Cardiac muscle cell (in vitro differentiated cells and primary cell): ENCODE measurements around the gene LRP3. TPM values are rescaled to one million over a fixed set of nuclear protein-coding genes. Genes with fewer than 3 reads are reported as not detected.
"Not testable (repeated sequence)": the region's sequence is repeated elsewhere in the genome, so short reads cannot be mapped to it uniquely, and the experiment has no call there.

Source experiments
- DNase-seq, 2 donors: peaks; one replicate each; pipeline versions ENCODE4 v3.0.0 to v3.0.0-alpha.2; 2010 to 2017; ENCODE audit warnings: low read depth in 1 of 2, low spot score in 1 of 2
- H3K27ac ChIP-seq: fragments of 200-600 bp; sonication (generic); 2 replicates; pipeline ENCODE4 v1.5.1; 2016
- H3K27me3 ChIP-seq: fragments of 200-600 bp; sonication (generic); 2 replicates; pipeline ENCODE4 v1.6.0; 2016; ENCODE audit warnings: control low read depth
- H3K36me3 ChIP-seq: fragments of 200-600 bp; sonication (generic); 2 replicates; pipeline ENCODE4 v1.5.1; 2016; ENCODE audit warnings: control low read depth
- H3K4me1 ChIP-seq: fragments of 200-600 bp; sonication (generic); 2 replicates; pipeline ENCODE4 v1.8.1; 2017; ENCODE audit warnings: low read depth, mild to moderate bottlenecking, mixed run types
- H3K4me3 ChIP-seq: fragments of 200-600 bp; sonication (generic); 2 replicates; pipeline ENCODE4 v1.5.1; 2016; ENCODE audit warnings: mild to moderate bottlenecking
- H3K9me3 ChIP-seq: fragments of 200-600 bp; sonication (generic); 2 replicates; pipeline ENCODE4 v1.5.1; 2017; ENCODE audit warnings: low read depth, mild to moderate bottlenecking, control low read depth
- polyA plus RNA-seq: library from polyadenylated mRNA; unstranded; fragments of >200 nt; fragmentation: Nextera tagmentation; extraction: Ambion mirVana; gene quantifications from 2 replicates; pipeline ENCODE4 v1.2.1, GENCODE V29; 2016
- total RNA-seq: library from RNA; depleted of rRNA; stranded (reverse); fragments of >200 nt; gene quantifications from 2 replicates; pipeline ENCODE4 v1.2.3, GENCODE V29; 2016
- TF ChIP-seq, protein P1 (sequence below): IDR thresholded peaks from 2 replicates; pipeline ENCODE4 v1.5.1; 2012; ENCODE audit warnings: low read depth, mild to moderate bottlenecking, low read length

Gene LRP3
- total and polyA plus RNA-seq, 2 experiments from 2014 or later: 38.4 to 39.4 TPM

DNA sequence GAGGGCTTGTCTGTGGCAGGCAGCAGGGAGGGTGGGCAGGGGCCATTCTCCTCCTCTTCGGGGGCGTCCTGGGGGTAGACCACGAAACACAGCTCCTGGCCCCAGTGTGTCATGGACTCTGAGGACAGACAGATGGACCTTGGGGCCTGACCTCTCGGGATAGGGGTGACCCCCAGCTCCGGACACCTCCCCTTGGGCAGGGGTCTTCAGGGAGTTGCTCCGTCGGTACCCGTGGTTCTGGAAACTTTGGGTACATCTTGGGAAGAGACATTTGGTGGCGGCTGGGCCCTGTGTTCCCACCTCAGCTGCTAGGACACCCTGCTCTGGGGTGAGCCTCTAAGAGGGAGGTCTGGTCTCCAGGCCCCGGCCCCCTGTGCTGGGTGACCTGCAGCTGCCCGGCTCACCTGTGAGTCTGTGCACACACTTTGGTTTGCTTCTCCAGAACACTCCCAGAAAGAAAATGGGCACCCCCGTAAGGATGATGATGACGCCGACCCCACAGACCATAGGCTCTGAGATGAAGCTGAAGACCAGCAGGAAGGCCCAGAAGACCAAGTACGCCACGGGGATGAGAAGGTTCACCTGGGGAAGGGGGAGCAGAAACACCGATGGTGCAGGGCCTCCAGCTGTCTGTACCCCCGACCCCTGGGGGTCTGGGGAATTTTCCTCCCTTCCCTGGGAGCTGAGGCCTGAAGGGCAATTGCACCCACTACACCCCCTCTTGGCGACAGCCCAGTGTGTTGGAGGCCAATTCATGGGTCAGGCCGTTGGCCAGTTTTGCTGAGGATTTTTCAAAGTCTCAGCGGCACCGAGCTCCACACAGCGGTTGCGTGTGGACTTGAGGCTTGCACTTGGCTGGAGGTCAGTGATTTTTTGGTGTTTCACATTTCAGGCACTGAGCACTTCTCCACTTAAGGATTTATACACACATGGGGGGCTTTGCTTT, 15.0 kb downstream of the LRP3 start:
- Histone ChIP-seq H3K36me3 (no peaks in the 10 kb centered on the region), H3K9me3 (no peaks in the 10 kb centered on the region), H3K27me3 (no peaks in the 10 kb centered on the region), H3K4me3 (no peak overlapping the region), H3K4me1 (no peaks in the 10 kb centered on the region), H3K27ac (no peak overlapping the region)
- TF ChIP-seq, protein P1, sequence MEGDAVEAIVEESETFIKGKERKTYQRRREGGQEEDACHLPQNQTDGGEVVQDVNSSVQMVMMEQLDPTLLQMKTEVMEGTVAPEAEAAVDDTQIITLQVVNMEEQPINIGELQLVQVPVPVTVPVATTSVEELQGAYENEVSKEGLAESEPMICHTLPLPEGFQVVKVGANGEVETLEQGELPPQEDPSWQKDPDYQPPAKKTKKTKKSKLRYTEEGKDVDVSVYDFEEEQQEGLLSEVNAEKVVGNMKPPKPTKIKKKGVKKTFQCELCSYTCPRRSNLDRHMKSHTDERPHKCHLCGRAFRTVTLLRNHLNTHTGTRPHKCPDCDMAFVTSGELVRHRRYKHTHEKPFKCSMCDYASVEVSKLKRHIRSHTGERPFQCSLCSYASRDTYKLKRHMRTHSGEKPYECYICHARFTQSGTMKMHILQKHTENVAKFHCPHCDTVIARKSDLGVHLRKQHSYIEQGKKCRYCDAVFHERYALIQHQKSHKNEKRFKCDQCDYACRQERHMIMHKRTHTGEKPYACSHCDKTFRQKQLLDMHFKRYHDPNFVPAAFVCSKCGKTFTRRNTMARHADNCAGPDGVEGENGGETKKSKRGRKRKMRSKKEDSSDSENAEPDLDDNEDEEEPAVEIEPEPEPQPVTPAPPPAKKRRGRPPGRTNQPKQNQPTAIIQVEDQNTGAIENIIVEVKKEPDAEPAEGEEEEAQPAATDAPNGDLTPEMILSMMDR: peak; percentile 8
- DNase-seq: peak in 1 of 2 donors; percentile 27

DNA sequence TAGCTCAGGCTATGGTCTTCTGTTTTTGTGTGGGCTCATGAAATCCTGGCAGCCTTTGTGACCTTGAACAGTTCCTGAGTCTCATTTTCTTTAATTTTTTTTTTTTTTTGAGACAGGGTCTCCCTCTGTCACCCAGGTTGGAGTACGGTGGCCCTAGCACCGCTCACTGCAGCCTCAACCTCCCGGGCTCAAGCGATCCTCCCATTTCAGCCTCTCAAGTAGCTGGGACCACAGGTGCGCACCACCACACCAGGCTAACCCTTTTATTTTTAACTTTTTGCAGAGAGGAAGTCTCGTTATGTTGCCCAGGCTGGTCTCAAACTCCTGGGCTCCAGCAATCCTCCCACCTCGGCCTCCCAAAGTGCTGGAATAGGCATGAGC, 15.7 kb downstream of the LRP3 start:
- not testable (repeated sequence) for DNase-seq, H3K27me3 ChIP-seq, H3K9me3 ChIP-seq, H3K36me3 ChIP-seq, H3K4me3 ChIP-seq, H3K4me1 ChIP-seq, H3K27ac ChIP-seq

DNA sequence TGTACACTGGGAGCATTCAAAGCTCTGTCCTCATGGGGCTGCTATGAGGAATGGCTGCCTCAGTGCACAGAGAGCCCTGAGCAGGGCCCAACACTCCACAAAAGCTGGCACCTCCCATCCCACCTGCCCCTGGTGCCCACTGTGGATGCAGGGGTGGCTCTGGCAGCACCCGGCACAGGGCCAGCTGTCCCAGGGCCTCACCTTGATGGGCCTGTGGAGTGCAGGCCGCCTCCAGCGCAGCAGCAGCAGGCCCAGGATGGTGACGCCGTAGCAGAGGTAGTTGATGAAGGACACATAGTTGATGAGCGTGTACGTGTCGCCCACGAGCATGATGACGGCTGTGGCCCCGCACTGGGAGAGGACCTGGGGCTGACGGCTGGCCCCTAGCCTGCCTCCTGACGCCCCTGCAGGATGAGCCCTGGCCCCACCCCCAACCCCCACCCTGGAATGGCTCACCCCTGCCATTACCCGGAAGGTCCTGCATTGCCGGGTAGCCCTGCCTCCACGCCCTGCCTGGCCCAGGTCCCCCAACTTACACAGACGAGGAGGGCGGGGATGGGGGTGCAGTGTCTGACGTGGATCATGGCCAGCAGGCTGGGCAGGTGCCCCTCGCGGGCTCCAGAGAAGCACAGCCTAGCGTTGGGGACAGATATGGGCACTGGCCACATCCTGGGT, 16.3 kb downstream of the LRP3 start:
- TF ChIP-seq, protein P1: no peak
- no peaks in the 10 kb centered on the region for H3K9me3 ChIP-seq

GRCh38 chr19:33211794-33212435, 17.8 kb downstream of the LRP3 start:
- Histone ChIP-seq H3K27ac (no peak overlapping the region), H3K4me3 (no peak overlapping the region), H3K36me3 (no peaks in the 10 kb centered on the region), H3K4me1 (no peaks in the 10 kb centered on the region), H3K27me3 (no peaks in the 10 kb centered on the region), H3K9me3 (no peaks in the 10 kb centered on the region)
- TF ChIP-seq, protein P1: no peak
- DNase-seq: no peak

More for the DNA sequence above, 16.3 kb downstream of the LRP3 start:
- H3K4me3 ChIP-seq: no peak overlapping the region
- no peak overlapping the region for H3K27ac ChIP-seq
- H3K27me3 ChIP-seq: no peaks in the 10 kb centered on the region
- no peaks in the 10 kb centered on the region for H3K36me3 ChIP-seq
- DNase-seq: no peak
- H3K4me1 ChIP-seq: no peaks in the 10 kb centered on the region

DNA sequence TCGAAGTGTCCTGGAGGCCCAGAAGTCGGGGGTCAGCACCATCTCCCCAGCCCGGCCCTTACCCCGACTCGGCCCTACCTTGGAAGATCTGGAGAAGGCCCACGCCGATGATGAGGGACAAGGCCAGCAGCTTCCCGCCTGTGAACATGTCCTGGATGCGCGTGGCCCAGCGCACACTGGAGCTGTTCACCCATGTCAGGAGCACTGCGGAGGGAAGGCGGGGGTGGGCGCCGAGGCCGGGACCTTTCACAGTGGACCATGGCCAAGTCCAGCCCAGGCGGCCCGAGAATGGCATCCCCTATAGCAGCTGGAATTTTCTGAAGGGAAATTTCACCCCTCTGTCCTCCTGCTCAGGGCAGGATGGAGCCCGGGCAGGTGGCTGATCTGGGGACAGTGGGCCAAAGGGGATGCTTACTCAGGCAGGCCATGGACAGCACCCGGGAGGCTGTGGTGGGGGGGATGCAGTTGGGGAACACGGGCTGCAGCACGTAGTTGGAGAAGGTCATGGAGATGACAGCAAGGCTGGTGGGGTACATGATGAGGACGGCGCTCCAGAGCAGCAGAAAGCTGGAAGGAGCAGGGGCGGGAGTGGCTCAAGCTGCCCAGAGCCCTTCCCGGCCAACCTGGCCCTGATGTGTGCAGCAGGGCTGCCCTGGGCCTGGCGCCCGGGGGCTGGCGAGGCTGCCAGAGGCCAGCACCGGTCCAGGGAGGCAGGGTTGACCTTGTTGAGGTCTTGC, 18.5 kb downstream of the LRP3 start:
- Histone ChIP-seq H3K36me3 (no peaks in the 10 kb centered on the region), H3K4me3 (no peak overlapping the region), H3K4me1 (no peaks in the 10 kb centered on the region), H3K9me3 (no peaks in the 10 kb centered on the region), H3K27ac (no peak overlapping the region), H3K27me3 (no peaks in the 10 kb centered on the region)
- DNase-seq: no peak
- TF ChIP-seq, protein P1: no peak
